MV-4-11 (cell line): ENCODE measurements around the gene CLTB.

Experiments used
- DNase-seq: peaks from one replicate; lab custom pipeline; 2025; lab: John Stamatoyannopoulos, UW

Gene CLTB

DNA sequence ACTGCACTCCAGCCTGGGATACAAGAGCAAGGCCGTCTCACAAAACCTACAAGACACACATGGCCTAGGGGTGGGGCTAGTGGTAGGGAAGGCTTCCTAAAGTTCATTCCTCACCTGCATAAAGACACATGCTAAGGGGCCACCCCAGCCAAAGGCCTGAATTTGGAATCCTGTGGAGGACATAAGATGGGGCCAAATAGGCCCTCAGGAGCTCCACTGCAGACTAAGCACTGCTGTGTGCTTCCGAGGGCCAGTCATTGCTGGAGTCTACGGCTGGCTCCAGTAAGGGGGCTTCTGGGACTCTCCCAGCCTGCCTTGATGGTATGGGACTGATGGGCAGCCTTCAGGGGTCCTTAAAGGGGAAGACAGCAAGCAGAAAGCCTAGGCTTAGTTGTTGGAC, 33.6 kb downstream of the CLTB start:
- DNase-seq = no peak

DNA sequence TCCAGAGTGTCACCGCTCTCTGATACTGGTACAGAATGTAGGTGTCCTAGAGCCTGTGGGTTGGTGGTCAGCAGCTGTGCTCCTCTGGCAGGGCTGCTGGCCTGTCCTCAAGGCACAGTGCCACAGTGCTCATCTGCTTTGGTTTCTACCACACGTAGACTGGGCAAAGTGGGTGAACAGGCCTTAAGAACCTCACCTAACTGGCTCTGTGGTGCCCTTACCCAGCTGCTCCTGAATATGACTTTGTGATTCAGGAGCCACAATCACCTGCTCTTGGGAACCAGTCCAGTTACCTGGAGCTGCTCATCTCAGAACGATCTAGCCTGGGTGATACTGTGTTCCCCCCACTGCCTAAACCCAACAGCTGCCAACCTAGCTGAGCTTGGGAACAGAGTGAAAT, 34.4 kb downstream of the CLTB start:
- no peak for DNase-seq

- no peak for DNase-seq
Measured at GRCh38 chr5:176381423-176381822, 34.9 kb downstream of the CLTB start.

- DNase-seq = peak; percentile 67
Measured at GRCh38 chr5:176379881-176380280, 36.5 kb downstream of the CLTB start.

- DNase-seq = peak; percentile 22
Measured at GRCh38 chr5:176373100-176373818, 43.1 kb downstream of the CLTB start.

- DNase-seq = no peak
Measured at GRCh38 chr5:176371621-176372539, 44.5 kb downstream of the CLTB start.

DNA sequence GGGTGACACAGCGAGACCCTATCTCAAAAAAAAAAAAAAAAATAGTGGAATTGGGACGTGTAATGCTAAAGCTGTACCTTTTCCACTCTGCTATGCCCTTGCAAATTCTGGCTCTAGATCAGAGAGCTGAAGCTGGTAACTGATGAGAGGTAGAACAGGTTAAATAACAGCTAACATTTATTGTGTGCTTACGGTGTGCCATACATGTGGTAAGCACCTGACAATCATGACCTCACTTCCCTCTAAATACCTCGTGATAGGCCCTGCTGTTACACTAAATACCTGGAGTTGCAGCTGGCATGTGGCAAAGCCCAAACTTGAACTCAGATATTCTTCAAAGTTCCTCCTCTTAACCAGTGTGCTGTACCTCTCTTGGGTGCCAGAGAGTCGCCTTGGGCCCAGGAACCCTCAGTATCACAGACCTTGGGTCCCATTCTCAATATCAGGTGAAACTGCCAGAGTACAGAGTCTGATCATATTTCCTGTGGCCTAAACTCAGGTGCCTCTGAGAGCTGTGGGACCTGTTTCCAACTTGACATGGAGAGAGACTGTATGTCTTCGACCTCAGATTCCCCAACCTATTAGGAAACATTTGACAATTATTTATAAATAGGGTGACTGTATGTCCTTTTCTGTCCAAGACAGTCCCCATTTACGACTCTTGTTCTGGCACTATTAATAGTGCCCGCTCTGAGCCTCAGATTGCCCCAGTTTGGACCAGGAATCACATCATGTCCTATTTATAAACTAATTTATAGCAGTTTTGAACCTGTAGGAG, 46.2 kb downstream of the CLTB start:
- DNase-seq = no peak

- no peak for DNase-seq
Measured at GRCh38 chr5:176368726-176369125, 47.6 kb downstream of the CLTB start.

DNA sequence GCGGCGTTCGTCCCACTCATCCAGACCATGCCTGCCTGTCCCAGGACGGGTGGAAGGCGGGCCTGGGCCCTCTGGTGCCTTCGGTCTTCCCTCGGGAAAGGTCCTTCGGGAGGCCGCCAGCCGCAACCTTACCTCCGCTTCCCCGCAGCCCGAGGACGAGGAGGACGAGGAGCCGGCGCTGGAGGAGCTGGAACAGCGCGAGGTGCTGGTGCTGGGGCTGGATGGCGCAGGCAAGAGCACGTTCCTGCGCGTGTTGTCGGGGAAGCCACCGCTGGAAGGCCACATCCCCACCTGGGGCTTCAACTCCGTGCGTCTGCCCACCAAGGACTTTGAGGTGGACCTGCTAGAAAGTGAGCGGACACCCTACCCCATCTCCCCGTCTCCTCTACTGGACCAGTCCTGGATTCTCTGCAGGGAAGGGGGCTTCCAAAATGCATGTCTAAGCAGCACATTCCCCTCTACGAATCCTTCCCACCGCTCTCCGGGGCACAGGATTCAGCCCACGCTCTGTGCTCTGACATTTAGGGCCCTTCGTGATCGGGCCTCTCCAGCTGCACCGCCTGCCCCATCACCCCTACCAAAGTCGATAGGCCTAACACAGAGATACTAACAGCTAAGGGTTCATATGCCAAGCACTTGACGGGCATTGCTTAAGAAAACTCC, 50.0 kb downstream of the CLTB start:
- no peak for DNase-seq

- no peak for DNase-seq
Measured at GRCh38 chr5:176365351-176366231, 50.7 kb downstream of the CLTB start, which contains the start of gene ARL10. Gene ARL10, plus strand, starts transcription at chr5:176365487. Its CDS starts 77 bp downstream, at chr5:176365564.

DNA sequence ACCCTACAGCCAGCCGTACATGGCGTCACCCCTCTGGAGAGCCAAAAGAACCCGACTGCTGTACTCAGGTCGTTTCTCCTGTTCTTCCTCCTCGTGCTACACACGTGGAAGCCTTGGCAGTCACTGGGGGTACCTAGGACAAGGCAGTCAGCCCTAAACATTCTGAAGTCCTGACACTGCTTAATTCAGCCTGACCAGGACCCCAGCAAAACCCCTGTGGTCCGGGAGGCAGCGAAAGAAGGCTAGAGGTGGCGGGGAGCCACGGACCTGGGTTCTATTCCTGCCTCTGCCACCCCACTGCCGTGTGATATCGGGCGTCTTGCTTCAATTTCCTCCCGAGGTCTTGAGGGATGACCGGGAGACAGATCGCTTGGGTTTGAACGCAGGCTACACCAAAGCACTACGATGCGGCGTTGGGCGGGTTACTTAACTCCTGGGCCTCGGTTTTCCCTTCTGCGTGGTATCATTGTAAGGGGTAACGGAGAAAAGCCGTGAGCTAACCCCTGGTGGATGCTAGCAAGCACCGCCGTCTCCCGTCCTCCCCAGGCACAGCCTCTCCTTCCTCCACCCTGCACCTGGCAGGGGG, 51.5 kb downstream of the CLTB start:
- no peak for DNase-seq

GRCh38 chr5:176362233-176362490, 54.2 kb downstream of the CLTB start:
- no peak for DNase-seq

- DNase-seq = peak; percentile 92
Measured at GRCh38 chr5:176361437-176362232, 54.7 kb downstream of the CLTB start, which contains the start of gene KIAA1191. Gene KIAA1191, minus strand, starts transcription at chr5:176361764. Its CDS starts 2,256 bp downstream, at chr5:176359508.

GRCh38 chr5:176360894-176361436, 55.4 kb downstream of the CLTB start:
- no peak for DNase-seq

GRCh38 chr5:176359658-176360057, 56.7 kb downstream of the CLTB start:
- no peak for DNase-seq

DNA sequence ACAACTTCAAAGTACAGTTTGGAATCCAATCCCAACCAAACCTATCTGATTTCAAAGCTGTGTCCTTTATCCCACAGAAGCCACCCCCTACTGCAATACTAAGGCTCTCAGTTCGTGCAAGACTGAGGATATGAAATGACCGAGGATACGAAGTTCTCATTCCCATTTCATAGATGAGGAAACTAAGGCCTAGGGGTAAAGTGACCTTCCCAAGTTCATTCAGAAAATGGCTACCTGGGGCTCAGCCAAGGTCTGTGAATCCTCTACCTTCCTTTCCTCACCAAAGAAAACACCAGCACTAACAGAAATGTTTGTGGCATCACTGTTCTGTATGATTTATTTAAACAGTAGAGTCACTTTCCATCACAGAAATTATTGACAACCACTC, 60.2 kb downstream of the CLTB start:
- no peak for DNase-seq

DNA sequence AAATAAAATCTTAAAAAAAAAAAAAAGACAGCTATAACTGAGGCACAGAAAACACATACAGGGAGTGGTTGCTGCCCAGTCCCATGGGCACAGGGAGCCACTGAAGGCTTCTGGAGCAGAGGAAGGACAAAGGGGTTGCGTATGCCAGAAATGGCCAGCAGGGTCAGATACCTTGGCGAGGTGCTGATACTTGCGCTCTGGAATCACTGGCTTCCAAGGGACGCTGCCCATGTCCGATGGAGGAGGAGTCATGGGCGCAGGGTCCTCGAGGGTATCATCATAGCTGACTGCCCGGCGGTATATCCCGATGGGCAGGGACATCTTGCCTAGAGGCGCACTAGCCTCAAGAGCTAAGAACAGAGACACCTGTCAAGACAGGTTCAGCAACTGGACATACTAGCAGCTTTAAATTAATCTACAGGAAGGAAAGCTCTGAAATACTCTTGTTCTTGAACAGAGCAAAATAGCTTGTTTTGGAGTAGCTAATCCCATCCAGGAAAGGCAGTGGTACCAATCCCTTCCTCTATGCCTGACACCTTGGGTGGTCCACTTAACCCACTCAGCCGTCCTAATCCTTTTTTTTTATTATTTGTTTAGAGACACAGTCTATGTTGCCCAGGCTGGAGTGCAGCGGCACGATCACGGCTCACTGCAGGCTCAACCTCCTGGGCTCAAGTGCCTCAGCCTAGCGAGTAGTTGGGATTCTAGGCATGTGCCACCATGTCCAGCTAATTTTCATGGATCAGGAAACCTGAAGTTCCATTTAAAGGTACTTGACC, 60.8 kb downstream of the CLTB start:
- no peak for DNase-seq

- no peak for DNase-seq
Measured at GRCh38 chr5:176353533-176353932, 62.8 kb downstream of the CLTB start.
